ENCODE measurements around the gene TCF23.

GRCh38 chr2:27121906-27122305 is 26.9 kb upstream of the TCF23 start:
- TF ChIP-seq POLR2AphosphoS5 (IDR thresholded peaks at IDR 0.05; ENCODE audit: low read depth) (no peak), EZH2 (IDR thresholded peaks at IDR 0.05; ENCODE audit: low read depth, unreplicated experiment) (no peak), NANOG (IDR thresholded peaks at IDR 0.05; ENCODE audit: borderline replicate concordance) (no peak)
- TF ChIP-seq, protein P1, sequence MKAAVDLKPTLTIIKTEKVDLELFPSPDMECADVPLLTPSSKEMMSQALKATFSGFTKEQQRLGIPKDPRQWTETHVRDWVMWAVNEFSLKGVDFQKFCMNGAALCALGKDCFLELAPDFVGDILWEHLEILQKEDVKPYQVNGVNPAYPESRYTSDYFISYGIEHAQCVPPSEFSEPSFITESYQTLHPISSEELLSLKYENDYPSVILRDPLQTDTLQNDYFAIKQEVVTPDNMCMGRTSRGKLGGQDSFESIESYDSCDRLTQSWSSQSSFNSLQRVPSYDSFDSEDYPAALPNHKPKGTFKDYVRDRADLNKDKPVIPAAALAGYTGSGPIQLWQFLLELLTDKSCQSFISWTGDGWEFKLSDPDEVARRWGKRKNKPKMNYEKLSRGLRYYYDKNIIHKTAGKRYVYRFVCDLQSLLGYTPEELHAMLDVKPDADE (IDR thresholded peaks at IDR 0.05) = no peak
- TF ChIP-seq, protein P2, sequence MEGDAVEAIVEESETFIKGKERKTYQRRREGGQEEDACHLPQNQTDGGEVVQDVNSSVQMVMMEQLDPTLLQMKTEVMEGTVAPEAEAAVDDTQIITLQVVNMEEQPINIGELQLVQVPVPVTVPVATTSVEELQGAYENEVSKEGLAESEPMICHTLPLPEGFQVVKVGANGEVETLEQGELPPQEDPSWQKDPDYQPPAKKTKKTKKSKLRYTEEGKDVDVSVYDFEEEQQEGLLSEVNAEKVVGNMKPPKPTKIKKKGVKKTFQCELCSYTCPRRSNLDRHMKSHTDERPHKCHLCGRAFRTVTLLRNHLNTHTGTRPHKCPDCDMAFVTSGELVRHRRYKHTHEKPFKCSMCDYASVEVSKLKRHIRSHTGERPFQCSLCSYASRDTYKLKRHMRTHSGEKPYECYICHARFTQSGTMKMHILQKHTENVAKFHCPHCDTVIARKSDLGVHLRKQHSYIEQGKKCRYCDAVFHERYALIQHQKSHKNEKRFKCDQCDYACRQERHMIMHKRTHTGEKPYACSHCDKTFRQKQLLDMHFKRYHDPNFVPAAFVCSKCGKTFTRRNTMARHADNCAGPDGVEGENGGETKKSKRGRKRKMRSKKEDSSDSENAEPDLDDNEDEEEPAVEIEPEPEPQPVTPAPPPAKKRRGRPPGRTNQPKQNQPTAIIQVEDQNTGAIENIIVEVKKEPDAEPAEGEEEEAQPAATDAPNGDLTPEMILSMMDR (conservative IDR thresholded peaks at IDR 0.05; ENCODE audit: low read depth in 2 of 2) = no peak
